Measurements from ENCODE around the gene MESP2.

The MESP2 gene

GRCh38 chr15:89776274-89777072 is at the start of gene MESP2:
MESP2 (plus strand) TSS chr15:89776332; CDS start chr15:89776358, 26 bp downstream.
- DNase-seq = peak; percentile 71 to 87

- DNase-seq = no peak
These were observed 47.9 kb upstream of the MESP2 start for GRCh38 chr15:89728254-89728653.

GRCh38 chr15:89731275-89731674 is 44.9 kb upstream of the MESP2 start:
- DNase-seq = no peak

GRCh38 chr15:89732451-89733172 is 43.5 kb upstream of the MESP2 start:
- DNase-seq = no peak

- DNase-seq = no peak
These were observed 40.4 kb upstream of the MESP2 start for GRCh38 chr15:89735773-89736172.

- peak; percentile 31 to 91 for DNase-seq
These were observed 36.0 kb upstream of the MESP2 start for GRCh38 chr15:89740137-89740536.

GRCh38 chr15:89743011-89743410 is 33.1 kb upstream of the MESP2 start:
- no peak for DNase-seq

GRCh38 chr15:89743594-89743993 is 32.5 kb upstream of the MESP2 start:
- no peak for DNase-seq

- DNase-seq = no peak
These were observed 31.0 kb upstream of the MESP2 start for GRCh38 chr15:89745131-89745530.

GRCh38 chr15:89745768-89746167 is 30.4 kb upstream of the MESP2 start:
- DNase-seq = no peak

GRCh38 chr15:89746386-89746780 is 29.7 kb upstream of the MESP2 start:
- no peak for DNase-seq

GRCh38 chr15:89747708-89748682 is 28.1 kb upstream of the MESP2 start:
- no peak for DNase-seq

GRCh38 chr15:89749054-89749453 is 27.1 kb upstream of the MESP2 start:
- no peak for DNase-seq

- no peak for DNase-seq
These were observed 26.6 kb upstream of the MESP2 start for GRCh38 chr15:89749526-89749925.

- DNase-seq = no peak
These were observed 26.1 kb upstream of the MESP2 start for GRCh38 chr15:89749951-89750559.

- DNase-seq = peak; percentile 85 to 92
These were observed 25.3 kb upstream of the MESP2 start, which contains the start of gene MESP1 for GRCh38 chr15:89750560-89751542. MESP1 (minus strand) TSS chr15:89751249; CDS start chr15:89751231, 18 bp downstream.

- DNase-seq = no peak
These were observed 24.4 kb upstream of the MESP2 start for GRCh38 chr15:89751748-89752147.

- DNase-seq = no peak
These were observed 22.3 kb upstream of the MESP2 start for GRCh38 chr15:89753855-89754254.

- DNase-seq = no peak
These were observed 21.6 kb upstream of the MESP2 start for GRCh38 chr15:89754361-89755154.

GRCh38 chr15:89755701-89756100 is 20.4 kb upstream of the MESP2 start:
- DNase-seq = no peak

Measured in inflammatory macrophage treated with lipopolysaccharide for 1 hour (primary cell).